PC-9 (cell line): ENCODE measurements around the gene UBE3C. TPM values are rescaled to one million over a fixed set of nuclear protein-coding genes. Genes with fewer than 3 reads are reported as not detected.

Source experiments
- BruUV-seq: library from RNA; stranded (reverse); fragments of 400-500 nt; replicated peaks from 2 replicates; lab custom pipeline; 2021; lab: Mats Ljungman, UMichigan
- CTCF ChIA-PET: fragments of 300-600 bp; sonication (Branson Sonifier 250); formaldehyde crosslinking; loops from one replicate; lab custom pipeline; 2022; ENCODE audit warnings: antibody characterized with exemption; lab: Charles Lee
- POLR2A ChIA-PET: fragments of 300-600 bp; sonication (Branson Sonifier 250); formaldehyde crosslinking; loops from one replicate; lab custom pipeline; 2022; ENCODE audit warnings: antibody characterized with exemption; ENCODE audit not compliant: unreplicated experiment; lab: Charles Lee
- DNase-seq, 2 experiments: peaks; one replicate each; pipeline versions ENCODE4 v3.0.0 to v3.0.0-alpha.2; 2015 to 2022; ENCODE audit warnings: mixed read lengths in 1 of 2
- H2AFZ ChIP-seq: fragments of 200-600 bp; sonication (generic); 2 replicates; pipeline ENCODE4 v1.8.1; 2017; ENCODE audit warnings: antibody characterized with exemption
- H3F3A ChIP-seq: fragments of 200-600 bp; sonication (generic); 2 replicates; pipeline ENCODE4 v1.8.1; 2017; ENCODE audit warnings: antibody characterized with exemption, mild to moderate bottlenecking, low read depth; ENCODE audit not compliant: insufficient read depth
- H3K27ac ChIP-seq: fragments of 200-600 bp; sonication (generic); 2 replicates; pipeline ENCODE4 v1.6.1; 2016; ENCODE audit warnings: mixed run types
- H3K27me3 ChIP-seq: fragments of 200-600 bp; sonication (generic); 2 replicates; pipeline ENCODE4 v1.6.1; 2016; ENCODE audit warnings: low read depth, mixed run types; ENCODE audit not compliant: insufficient read depth
- H3K36me3 ChIP-seq: fragments of 200-600 bp; sonication (generic); 2 replicates; pipeline ENCODE4 v1.6.1; 2016; ENCODE audit warnings: low read depth, mixed run types
- H3K4me1 ChIP-seq: fragments of 200-600 bp; sonication (generic); replicated peaks from 2 replicates; pipeline ENCODE4 v1.6.1; 2016; ENCODE audit warnings: mixed run types; ENCODE audit not compliant: insufficient read depth
- H3K4me2 ChIP-seq: fragments of 200-600 bp; sonication (generic); 2 replicates; pipeline ENCODE4 v1.6.1; 2017; ENCODE audit warnings: mixed run types
- H3K4me3 ChIP-seq: fragments of 200-600 bp; sonication (generic); 2 replicates; pipeline ENCODE4 v1.6.1; 2016; ENCODE audit warnings: mixed run types
- H3K79me2 ChIP-seq: fragments of 200-600 bp; sonication (generic); 2 replicates; pipeline ENCODE4 v1.6.1; 2017; ENCODE audit warnings: low read depth, mixed run types
- H3K9me2 ChIP-seq: fragments of 200-600 bp; sonication (generic); 2 replicates; pipeline ENCODE4 v1.8.1; 2017; ENCODE audit warnings: mild to moderate bottlenecking; ENCODE audit not compliant: insufficient read depth
- H3K9me3 ChIP-seq: fragments of 200-600 bp; sonication (generic); 2 replicates; pipeline ENCODE4 v1.8.1; 2016; ENCODE audit warnings: low read depth; ENCODE audit not compliant: insufficient read depth
- H4K20me1 ChIP-seq: fragments of 200-600 bp; sonication (generic); 2 replicates; pipeline ENCODE4 v1.8.1; 2017; ENCODE audit not compliant: insufficient read depth
- EZH2 ChIP-seq: fragments of 200-600 bp; sonication (generic); IDR thresholded peaks from 2 replicates; pipeline ENCODE4 v1.8.0; 2017; ENCODE audit warnings: antibody characterized with exemption, low read depth
- intact Hi-C: fragments of 100-400 bp; cut with micrococcal nuclease; formaldehyde crosslinking; loops from one replicate; pipeline ENCODE4 v1.10.0; 2022; ENCODE audit not compliant: unreplicated experiment
- total RNA-seq: library from RNA; stranded (reverse); gene quantifications from 2 replicates; pipeline ENCODE4 v1.2.3, GENCODE V29; 2021
- TF ChIP-seq, protein P1 (sequence below): fragments of 200-600 bp; sonication (generic); conservative IDR thresholded peaks from 2 replicates; pipeline ENCODE4 v1.6.1; 2017; ENCODE audit warnings: mixed run types, antibody characterized with exemption, mild to moderate bottlenecking, moderate library complexity

UBE3C gene
- total RNA-seq, 1 experiment from 2014 or later = 77.6 TPM

DNA sequence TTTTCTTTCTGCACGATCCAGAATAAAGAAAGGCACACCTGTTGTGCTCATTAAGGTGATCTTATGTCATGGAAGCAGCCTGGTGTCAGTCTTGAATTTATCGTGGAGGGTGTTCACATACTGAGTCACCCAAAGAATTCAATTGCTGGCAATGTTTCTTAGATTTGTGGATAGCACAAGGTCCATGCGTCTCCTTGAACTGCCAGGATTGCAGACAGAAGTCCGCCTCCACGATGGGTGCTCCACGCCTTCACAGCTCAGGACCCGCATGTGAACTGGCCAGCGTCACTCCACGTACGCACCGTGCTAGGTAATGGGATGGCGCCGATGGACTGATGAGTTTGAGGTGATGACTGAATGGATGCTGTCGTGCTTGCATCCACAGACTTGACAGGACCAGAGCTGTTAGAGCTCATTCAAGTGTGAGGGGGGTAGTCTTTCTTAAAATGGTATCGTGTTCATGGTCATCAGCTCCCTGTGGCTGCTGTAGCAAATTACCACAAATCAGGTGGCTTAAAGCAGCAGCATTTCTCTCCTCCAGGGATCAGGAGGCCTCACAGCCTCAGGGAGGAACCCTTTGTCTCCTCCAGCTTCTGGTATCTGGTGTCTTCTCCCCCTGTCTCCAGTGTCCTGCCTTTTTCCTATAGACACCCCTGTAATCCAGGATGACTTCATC lies 132.7 kb downstream of the UBE3C start:
- TF ChIP-seq, protein P1, sequence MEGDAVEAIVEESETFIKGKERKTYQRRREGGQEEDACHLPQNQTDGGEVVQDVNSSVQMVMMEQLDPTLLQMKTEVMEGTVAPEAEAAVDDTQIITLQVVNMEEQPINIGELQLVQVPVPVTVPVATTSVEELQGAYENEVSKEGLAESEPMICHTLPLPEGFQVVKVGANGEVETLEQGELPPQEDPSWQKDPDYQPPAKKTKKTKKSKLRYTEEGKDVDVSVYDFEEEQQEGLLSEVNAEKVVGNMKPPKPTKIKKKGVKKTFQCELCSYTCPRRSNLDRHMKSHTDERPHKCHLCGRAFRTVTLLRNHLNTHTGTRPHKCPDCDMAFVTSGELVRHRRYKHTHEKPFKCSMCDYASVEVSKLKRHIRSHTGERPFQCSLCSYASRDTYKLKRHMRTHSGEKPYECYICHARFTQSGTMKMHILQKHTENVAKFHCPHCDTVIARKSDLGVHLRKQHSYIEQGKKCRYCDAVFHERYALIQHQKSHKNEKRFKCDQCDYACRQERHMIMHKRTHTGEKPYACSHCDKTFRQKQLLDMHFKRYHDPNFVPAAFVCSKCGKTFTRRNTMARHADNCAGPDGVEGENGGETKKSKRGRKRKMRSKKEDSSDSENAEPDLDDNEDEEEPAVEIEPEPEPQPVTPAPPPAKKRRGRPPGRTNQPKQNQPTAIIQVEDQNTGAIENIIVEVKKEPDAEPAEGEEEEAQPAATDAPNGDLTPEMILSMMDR = no peak
- no peak for TF ChIP-seq EZH2
- H2AFZ ChIP-seq = no peak overlapping the region
- H3K79me2 ChIP-seq = no peaks in the 10 kb centered on the region
- POLR2A ChIA-PET = no interaction called here
- H3K9me3 ChIP-seq = no peaks in the 10 kb centered on the region
- H3K27ac ChIP-seq = no peak overlapping the region
- no peak overlapping the region for H3K4me2 ChIP-seq
- CTCF ChIA-PET = no interaction called here
- intact Hi-C loops = no loop called here
- 0 out of 2 replicates have a peak, but pooled peaks cover 16% of the 10 kb centered on the region for H3K36me3 ChIP-seq
- H3K4me1 ChIP-seq = no peaks in the 10 kb centered on the region
- H4K20me1 ChIP-seq = 0 out of 2 replicates have a peak, but pooled peaks cover 6% of the 10 kb centered on the region
- no peaks in the 10 kb centered on the region for H3K27me3 ChIP-seq
- no peak for DNase-seq
- no TSS peak for BruUV-seq
- peaks cover 51% of the 10 kb centered on the region for H3F3A ChIP-seq
- H3K9me2 ChIP-seq = no peaks in the 10 kb centered on the region
- no peak overlapping the region for H3K4me3 ChIP-seq

DNA sequence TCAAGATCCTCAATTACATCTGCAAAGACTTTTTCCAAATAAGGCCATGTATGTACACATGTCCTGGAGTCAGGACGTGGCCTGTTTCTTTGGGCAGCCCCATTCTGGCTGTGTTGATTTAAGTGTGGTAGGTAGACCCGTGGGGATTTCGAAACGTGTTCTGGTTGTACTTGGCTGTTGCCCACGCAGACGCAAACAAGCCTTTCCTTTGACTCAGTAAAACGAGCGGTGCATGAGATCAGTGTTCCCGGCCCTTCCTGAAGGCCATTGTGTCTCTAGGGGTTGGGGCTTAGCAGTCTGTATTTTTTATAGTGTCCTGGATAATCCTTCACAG lies 133.2 kb downstream of the UBE3C start:
- no peaks in the 10 kb centered on the region for H3K27me3 ChIP-seq
- POLR2A ChIA-PET = no interaction called here
- H3K9me2 ChIP-seq = no peaks in the 10 kb centered on the region
- no peaks in the 10 kb centered on the region for H3K79me2 ChIP-seq
- no peaks in the 10 kb centered on the region for H3K9me3 ChIP-seq
- no peak overlapping the region for H3K4me3 ChIP-seq
- H3K4me1 ChIP-seq = no peaks in the 10 kb centered on the region
- no peak overlapping the region for H2AFZ ChIP-seq
- TF ChIP-seq EZH2 = no peak
- TF ChIP-seq, protein P1 = no peak
- H3K36me3 ChIP-seq = 0 out of 2 replicates have a peak, but pooled peaks cover 16% of the 10 kb centered on the region
- no peak for DNase-seq
- H3F3A ChIP-seq = peaks cover 51% of the 10 kb centered on the region
- CTCF ChIA-PET = no interaction called here
- H4K20me1 ChIP-seq = 0 out of 2 replicates have a peak, but pooled peaks cover 6% of the 10 kb centered on the region
- no peak overlapping the region for H3K4me2 ChIP-seq
- no peak overlapping the region for H3K27ac ChIP-seq
- no TSS peak for BruUV-seq
- intact Hi-C loops = no loop called here

GRCh38 chr7:157272351-157273207 lies 133.9 kb downstream of the UBE3C start:
- Histone ChIP-seq H3F3A (peaks cover 50% of the 10 kb centered on the region), H3K9me3 (no peaks in the 10 kb centered on the region), H3K27me3 (no peaks in the 10 kb centered on the region), H3K27ac (no peak overlapping the region), H3K4me3 (no peak overlapping the region), H3K79me2 (no peaks in the 10 kb centered on the region), H3K4me1 (no peaks in the 10 kb centered on the region), H3K36me3 (0 out of 2 replicates have a peak, but pooled peaks cover 14% of the 10 kb centered on the region), H2AFZ (no peak overlapping the region), H3K9me2 (no peaks in the 10 kb centered on the region), H4K20me1 (0 out of 2 replicates have a peak, but pooled peaks cover 6% of the 10 kb centered on the region), H3K4me2 (no peak overlapping the region)
- intact Hi-C loops = loop anchor here (1.0 kb wide), 2 partner anchors 68 to 303 kb away; no protein-coding TSS in a partner anchor
- no peak for DNase-seq
- TF ChIP-seq EZH2 = no peak
- TF ChIP-seq, protein P1 = no peak
- CTCF ChIA-PET = no interaction called here
- BruUV-seq = no TSS peak
- POLR2A ChIA-PET = interaction anchor here (0.6 kb wide), 1 partner anchor 72 kb away, joined by 5 read pairs; no protein-coding TSS in a partner anchor
